Vagina (tissue), 2 donors: ENCODE data around the gene SMAD5. TPM values are rescaled to one million over a fixed set of nuclear protein-coding genes. Genes with fewer than 3 reads are reported as not detected.

Experiments used
- DNase-seq, 2 donors: peaks; one replicate each; pipeline ENCODE4 v3.0.0-alpha.2; 2017; ENCODE audit errors: extremely low spot score in 2 of 2
- H3K27ac ChIP-seq: fragments of 200-600 bp; sonication (generic); one replicate; pipeline ENCODE4 v1.5.1; 2019
- H3K27me3 ChIP-seq: fragments of 200-600 bp; sonication (generic); one replicate; pipeline ENCODE4 v1.5.1; 2019
- H3K36me3 ChIP-seq, 2 donors: fragments of 200-600 bp; sonication (generic); one replicate each; pipeline ENCODE4 v1.5.1; 2017 to 2019
- H3K4me1 ChIP-seq: fragments of 200-600 bp; sonication (generic); one replicate; pipeline ENCODE4 v1.5.1; 2019
- H3K4me3 ChIP-seq, 2 donors: fragments of 200-600 bp; sonication (generic); 1 replicate in 1 of 2; 2 replicates in 1 of 2; pipeline ENCODE4 v1.5.1; 2016 to 2019
- H3K9me3 ChIP-seq: fragments of 200-600 bp; sonication (generic); one replicate; pipeline ENCODE4 v1.5.1; 2019
- CTCF ChIP-seq, 3 experiments: fragments of 450-650 bp in 2 of 3; fragments of 200-600 bp in 1 of 3; sonication (generic) in 1 of 3; IDR thresholded peaks; one replicate each; pipeline ENCODE4 v1.5.1; 2017 to 2019; ENCODE audit warnings: antibody characterized with exemption in 3 of 3, mild to moderate bottlenecking in 2 of 3, moderate library complexity in 2 of 3
- POLR2A ChIP-seq, 2 donors: fragments of 450-650 bp; IDR thresholded peaks; one replicate each; pipeline ENCODE4 v1.6.1; 2017; ENCODE audit warnings: antibody characterized with exemption in 2 of 2, mild to moderate bottlenecking in 2 of 2, moderate library complexity in 2 of 2
- POLR2AphosphoS5 ChIP-seq, 2 donors: sonication (generic); formaldehyde crosslinking; IDR thresholded peaks; one replicate each; pipeline ENCODE4 v1.9.0; 2017; ENCODE audit warnings: antibody characterized with exemption in 2 of 2, mild to moderate bottlenecking in 2 of 2, low read depth in 1 of 2; ENCODE audit not compliant: insufficient read depth in 1 of 2
- intact Hi-C: fragments of 100-400 bp; cut with DNase I; formaldehyde crosslinking; loops from one replicate; pipeline ENCODE4 v1.15.1; 2023
- total RNA-seq: library from RNA; depleted of rRNA; stranded (reverse); fragments of >200 nt; gene quantifications from one replicate; pipeline ENCODE4 v1.2.3, GENCODE V29; 2016

Gene SMAD5
- total RNA-seq, 1 donor from 2014 or later: 40.0 TPM

- intact Hi-C loops: no loop called here
- no peaks in the 10 kb centered on the region for H3K36me3 ChIP-seq
- TF ChIP-seq CTCF (IDR thresholded peaks at IDR 0.05) (no peak), POLR2A (IDR thresholded peaks at IDR 0.05) (no peak), POLR2AphosphoS5 (IDR thresholded peaks at IDR 0.05; ENCODE audit: insufficient read depth in 1 of 2, low read depth in 1 of 2) (no peak)
- no peaks in the 10 kb centered on the region for H3K9me3 ChIP-seq
- H3K27ac ChIP-seq: no peak overlapping the region
- DNase-seq: no peak
- H3K4me3 ChIP-seq: no peak overlapping the region
- H3K4me1 ChIP-seq: no peaks in the 10 kb centered on the region
- no peaks in the 10 kb centered on the region for H3K27me3 ChIP-seq
Measured at GRCh38 chr5:136215812-136216211, 83.2 kb downstream of the SMAD5 start.

GRCh38 chr5:136216230-136216629, 83.6 kb downstream of the SMAD5 start:
- no peaks in the 10 kb centered on the region for H3K27me3 ChIP-seq
- intact Hi-C loops: no loop called here

GRCh38 chr5:136221340-136221739, 88.7 kb downstream of the SMAD5 start:
- Histone ChIP-seq H3K9me3 (no peaks in the 10 kb centered on the region), H3K4me3 (no peak overlapping the region), H3K27me3 (no peaks in the 10 kb centered on the region), H3K4me1 (no peaks in the 10 kb centered on the region), H3K36me3 (no peaks in the 10 kb centered on the region), H3K27ac (no peak overlapping the region)
- intact Hi-C loops: no loop called here
- no peak for TF ChIP-seq POLR2AphosphoS5 (IDR thresholded peaks at IDR 0.05; ENCODE audit: insufficient read depth in 1 of 2, low read depth in 1 of 2)
- no peak for TF ChIP-seq CTCF (IDR thresholded peaks at IDR 0.05)
- TF ChIP-seq POLR2A (IDR thresholded peaks at IDR 0.05): no peak
- DNase-seq: no peak

More at GRCh38 chr5:136216230-136216629, 83.6 kb downstream of the SMAD5 start:
- TF ChIP-seq POLR2AphosphoS5 (IDR thresholded peaks at IDR 0.05; ENCODE audit: insufficient read depth in 1 of 2, low read depth in 1 of 2) (no peak), POLR2A (IDR thresholded peaks at IDR 0.05) (no peak), CTCF (IDR thresholded peaks at IDR 0.05) (no peak)
- no peak overlapping the region for H3K27ac ChIP-seq
- no peak overlapping the region for H3K4me3 ChIP-seq
- no peak for DNase-seq
- no peaks in the 10 kb centered on the region for H3K36me3 ChIP-seq
- no peaks in the 10 kb centered on the region for H3K9me3 ChIP-seq
- H3K4me1 ChIP-seq: no peaks in the 10 kb centered on the region

GRCh38 chr5:136222580-136223235, 90.1 kb downstream of the SMAD5 start:
- intact Hi-C loops: no loop called here
- Histone ChIP-seq H3K27ac (no peak overlapping the region), H3K27me3 (no peaks in the 10 kb centered on the region), H3K9me3 (no peaks in the 10 kb centered on the region), H3K36me3 (no peaks in the 10 kb centered on the region), H3K4me1 (no peaks in the 10 kb centered on the region), H3K4me3 (no peak overlapping the region)
- DNase-seq: no peak
- no peak for TF ChIP-seq POLR2A (IDR thresholded peaks at IDR 0.05)
- TF ChIP-seq CTCF (IDR thresholded peaks at IDR 0.05): no peak
- TF ChIP-seq POLR2AphosphoS5 (IDR thresholded peaks at IDR 0.05; ENCODE audit: insufficient read depth in 1 of 2, low read depth in 1 of 2): no peak

- H3K9me3 ChIP-seq: no peaks in the 10 kb centered on the region
- no peaks in the 10 kb centered on the region for H3K27me3 ChIP-seq
- no peaks in the 10 kb centered on the region for H3K4me1 ChIP-seq
- TF ChIP-seq CTCF (IDR thresholded peaks at IDR 0.05) (no peak), POLR2AphosphoS5 (IDR thresholded peaks at IDR 0.05; ENCODE audit: insufficient read depth in 1 of 2, low read depth in 1 of 2) (no peak), POLR2A (IDR thresholded peaks at IDR 0.05) (no peak)
- no peaks in the 10 kb centered on the region for H3K36me3 ChIP-seq
- no peak overlapping the region for H3K4me3 ChIP-seq
- no peak for DNase-seq
- intact Hi-C loops: no loop called here
- H3K27ac ChIP-seq: no peak overlapping the region
Measured at GRCh38 chr5:136225796-136226195, 93.2 kb downstream of the SMAD5 start.
